MM.1S (cell line): Measurements from ENCODE around the gene SYCP3.

Source experiments
- DNase-seq: peaks from one replicate; pipeline ENCODE4 v3.0.0-alpha.2; 2015
- H2AFZ ChIP-seq: fragments of 300-600 bp; sonication (generic); 2 replicates; pipeline ENCODE4 v1.6.0; 2016; ENCODE audit warnings: antibody characterized with exemption, low read length
- H3F3A ChIP-seq: fragments of 300-600 bp; sonication (generic); 2 replicates; pipeline ENCODE4 v1.6.1; 2016; ENCODE audit warnings: mild to moderate bottlenecking, antibody characterized with exemption, low read length, moderate library complexity, mixed read lengths; ENCODE audit not compliant: insufficient read depth
- H3K27ac ChIP-seq: fragments of 300-600 bp; sonication (generic); 2 replicates; pipeline ENCODE4 v1.5.1; 2016; ENCODE audit warnings: mild to moderate bottlenecking, low read length
- H3K27me3 ChIP-seq: fragments of 300-600 bp; sonication (generic); replicated peaks from 2 replicates; pipeline ENCODE4 v1.6.0; 2016; ENCODE audit warnings: low read length; ENCODE audit not compliant: insufficient read depth
- H3K36me3 ChIP-seq: fragments of 300-600 bp; sonication (generic); replicated peaks from 2 replicates; pipeline ENCODE4 v1.6.1; 2016; ENCODE audit warnings: mild to moderate bottlenecking, low read length, mixed read lengths; ENCODE audit not compliant: insufficient read depth
- H3K4me1 ChIP-seq: fragments of 300-600 bp; sonication (generic); 2 replicates; pipeline ENCODE4 v1.6.1; 2016; ENCODE audit warnings: low read length, mixed read lengths
- H3K4me2 ChIP-seq: fragments of 300-600 bp; sonication (generic); 2 replicates; pipeline ENCODE4 v1.6.0; 2016; ENCODE audit warnings: low read depth, low read length
- H3K4me3 ChIP-seq: fragments of 300-600 bp; sonication (generic); 2 replicates; pipeline ENCODE4 v1.5.1; 2016; ENCODE audit warnings: low read length, mixed read lengths
- H3K79me2 ChIP-seq: fragments of 300-600 bp; sonication (generic); 2 replicates; pipeline ENCODE4 v1.6.1; 2016; ENCODE audit warnings: mixed run types, low read length, mixed read lengths
- H3K9ac ChIP-seq: fragments of 300-600 bp; sonication (generic); 2 replicates; pipeline ENCODE4 v1.6.1; 2016; ENCODE audit warnings: low read length, mixed read lengths
- H3K9me2 ChIP-seq: fragments of 300-600 bp; sonication (generic); replicated peaks from 2 replicates; pipeline ENCODE4 v1.6.1; 2016; ENCODE audit warnings: mild to moderate bottlenecking, low read length, mixed read lengths; ENCODE audit not compliant: insufficient read depth
- H3K9me3 ChIP-seq: fragments of 300-600 bp; sonication (generic); replicated peaks from 2 replicates; pipeline ENCODE4 v1.6.1; 2016; ENCODE audit warnings: mild to moderate bottlenecking, low read length, mixed read lengths; ENCODE audit not compliant: insufficient read depth
- H4K20me1 ChIP-seq: fragments of 300-600 bp; sonication (generic); 2 replicates; pipeline ENCODE4 v1.6.1; 2016; ENCODE audit warnings: mild to moderate bottlenecking, low read length, moderate library complexity, mixed read lengths; ENCODE audit not compliant: insufficient read depth
- EZH2 ChIP-seq: fragments of 300-600 bp; sonication (generic); optimal IDR thresholded peaks from 2 replicates; pipeline ENCODE3; 2017; ENCODE audit warnings: low read depth, mild to moderate bottlenecking, antibody characterized with exemption, low read length, mixed read lengths
- EZH2phosphoT487 ChIP-seq: fragments of 300-600 bp; sonication (generic); IDR thresholded peaks from 2 replicates; pipeline ENCODE4 v1.6.1; 2018; ENCODE audit warnings: antibody characterized with exemption, low read length
- TF ChIP-seq, protein P1 (sequence below): fragments of 300-600 bp; sonication (generic); IDR thresholded peaks from 2 replicates; pipeline ENCODE4 v1.5.1; 2016; ENCODE audit warnings: antibody characterized with exemption, low read length, mixed read lengths

SYCP3 gene

DNA sequence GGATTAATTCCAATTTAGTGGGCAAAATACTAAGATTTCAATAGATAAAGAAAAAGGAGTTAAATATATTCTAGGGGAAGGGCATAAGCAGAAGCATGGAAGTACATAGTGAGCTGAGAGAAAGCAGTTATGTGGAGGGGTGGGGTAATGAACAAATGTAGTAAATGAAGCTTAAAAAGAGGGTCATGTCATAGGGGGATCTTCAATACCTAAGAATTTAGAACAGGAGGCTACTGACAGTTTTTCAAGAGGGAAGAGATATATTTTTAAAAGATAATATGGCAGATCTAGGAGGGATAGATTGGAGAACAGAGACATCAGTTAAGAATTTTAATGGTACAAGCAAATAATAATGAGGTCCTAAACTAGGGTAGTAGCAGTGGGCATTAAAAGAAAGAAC, 9.4 kb downstream of the SYCP3 start:
- Histone ChIP-seq H3K4me1 (peaks cover 16% of the 10 kb centered on the region), H3K4me3 (no peak overlapping the region), H3K36me3 (peaks cover 11% of the 10 kb centered on the region), H3F3A (0 out of 2 replicates have a peak, but pooled peaks cover 11% of the 10 kb centered on the region), H3K27me3 (no peaks in the 10 kb centered on the region), H3K9me3 (no peaks in the 10 kb centered on the region), H3K9me2 (no peaks in the 10 kb centered on the region), H3K27ac (no peak overlapping the region), H3K9ac (no peak overlapping the region), H3K4me2 (no peak overlapping the region), H2AFZ (no peak overlapping the region), H3K79me2 (peaks cover 9% of the 10 kb centered on the region), H4K20me1 (no peaks in the 10 kb centered on the region)
- no peak for DNase-seq
- no peak for TF ChIP-seq EZH2phosphoT487
- TF ChIP-seq, protein P1, sequence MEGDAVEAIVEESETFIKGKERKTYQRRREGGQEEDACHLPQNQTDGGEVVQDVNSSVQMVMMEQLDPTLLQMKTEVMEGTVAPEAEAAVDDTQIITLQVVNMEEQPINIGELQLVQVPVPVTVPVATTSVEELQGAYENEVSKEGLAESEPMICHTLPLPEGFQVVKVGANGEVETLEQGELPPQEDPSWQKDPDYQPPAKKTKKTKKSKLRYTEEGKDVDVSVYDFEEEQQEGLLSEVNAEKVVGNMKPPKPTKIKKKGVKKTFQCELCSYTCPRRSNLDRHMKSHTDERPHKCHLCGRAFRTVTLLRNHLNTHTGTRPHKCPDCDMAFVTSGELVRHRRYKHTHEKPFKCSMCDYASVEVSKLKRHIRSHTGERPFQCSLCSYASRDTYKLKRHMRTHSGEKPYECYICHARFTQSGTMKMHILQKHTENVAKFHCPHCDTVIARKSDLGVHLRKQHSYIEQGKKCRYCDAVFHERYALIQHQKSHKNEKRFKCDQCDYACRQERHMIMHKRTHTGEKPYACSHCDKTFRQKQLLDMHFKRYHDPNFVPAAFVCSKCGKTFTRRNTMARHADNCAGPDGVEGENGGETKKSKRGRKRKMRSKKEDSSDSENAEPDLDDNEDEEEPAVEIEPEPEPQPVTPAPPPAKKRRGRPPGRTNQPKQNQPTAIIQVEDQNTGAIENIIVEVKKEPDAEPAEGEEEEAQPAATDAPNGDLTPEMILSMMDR = no peak
- TF ChIP-seq EZH2 = no peak

DNA sequence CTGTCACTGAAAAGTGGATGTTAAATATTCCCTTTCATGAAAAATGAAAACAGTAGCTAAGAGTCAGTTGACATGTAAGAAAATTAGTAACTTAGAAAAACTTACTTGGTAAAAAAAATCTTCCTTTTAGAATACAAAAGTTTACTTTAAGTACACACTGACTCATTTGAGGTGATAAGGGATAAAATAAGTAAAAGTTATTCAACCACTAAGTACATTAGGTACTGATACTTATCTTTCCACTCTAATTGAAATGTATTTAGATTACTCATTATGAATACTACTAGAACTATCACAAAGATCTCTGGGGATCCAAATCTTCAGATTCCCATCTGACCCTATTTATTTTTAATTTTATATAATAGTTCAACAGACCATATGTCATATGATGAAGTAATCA, 12.2 kb downstream of the SYCP3 start:
- H3K9me2 ChIP-seq = no peaks in the 10 kb centered on the region
- H3K27me3 ChIP-seq = no peaks in the 10 kb centered on the region
- H3K36me3 ChIP-seq = no peaks in the 10 kb centered on the region; the same call in none of the 2 replicates
- TF ChIP-seq EZH2 (no peak), EZH2phosphoT487 (no peak)
- TF ChIP-seq, protein P1 = no peak
- no peak overlapping the region for H3K27ac ChIP-seq
- no peaks in the 10 kb centered on the region for H4K20me1 ChIP-seq
- H3K79me2 ChIP-seq = no peaks in the 10 kb centered on the region
- H2AFZ ChIP-seq = no peak overlapping the region
- peaks cover 15% of the 10 kb centered on the region for H3K4me1 ChIP-seq
- H3K4me3 ChIP-seq = no peak overlapping the region
- 0 out of 2 replicates have a peak, but pooled peaks cover 11% of the 10 kb centered on the region for H3F3A ChIP-seq
- H3K4me2 ChIP-seq = no peak overlapping the region
- no peak for DNase-seq
- no peak overlapping the region for H3K9ac ChIP-seq
- no peaks in the 10 kb centered on the region for H3K9me3 ChIP-seq

DNA sequence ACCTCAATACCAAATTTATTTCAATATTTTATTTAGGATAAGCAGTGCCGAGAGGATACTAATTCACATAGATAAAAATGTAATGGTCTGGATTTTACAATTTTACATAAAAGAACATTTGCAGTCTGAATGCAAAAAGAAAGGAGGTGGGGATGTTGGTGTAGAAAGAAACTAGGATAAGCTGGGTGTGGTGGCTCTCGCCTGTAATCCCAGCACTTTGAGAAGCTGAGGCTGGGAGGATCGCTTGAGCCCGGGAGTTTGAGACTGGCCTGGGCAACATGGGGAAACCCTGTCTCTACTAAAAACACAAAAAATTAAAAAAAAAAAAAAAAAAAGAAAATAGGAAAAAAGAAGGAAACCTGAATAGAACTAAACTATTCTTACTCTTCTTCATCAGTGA, 16.9 kb downstream of the SYCP3 start:
- TF ChIP-seq EZH2phosphoT487 (no peak), EZH2 (no peak)
- TF ChIP-seq, protein P1 = no peak
- Histone ChIP-seq H3K79me2 (no peaks in the 10 kb centered on the region), H2AFZ (no peak overlapping the region), H3K9me2 (no peaks in the 10 kb centered on the region), H3K4me1 (peaks cover 15% of the 10 kb centered on the region), H3K36me3 (no peaks in the 10 kb centered on the region; the same call in 1 of the 2 replicates), H3K9ac (no peak overlapping the region), H4K20me1 (no peaks in the 10 kb centered on the region), H3K27ac (no peak overlapping the region), H3F3A (0 out of 2 replicates have a peak, but pooled peaks cover 5% of the 10 kb centered on the region), H3K4me3 (no peak overlapping the region), H3K4me2 (no peak overlapping the region), H3K9me3 (no peaks in the 10 kb centered on the region), H3K27me3 (no peaks in the 10 kb centered on the region)
- no peak for DNase-seq
